Neural progenitor cell (in vitro differentiated cells): ENCODE results near the gene IFFO2.

Experiments
- EZH2 ChIP-seq: fragments of 200-600 bp; sonication (generic); IDR thresholded peaks from 2 replicates; pipeline ENCODE4 v1.6.1; 2017; ENCODE audit warnings: antibody characterized with exemption, mild to moderate bottlenecking, moderate library complexity
- EZH2phosphoT487 ChIP-seq: fragments of 200-600 bp; sonication (generic); IDR thresholded peaks from 2 replicates; pipeline ENCODE4 v1.6.1; 2017; ENCODE audit warnings: antibody characterized with exemption
- TF ChIP-seq, protein P1 (sequence below): fragments of 200-600 bp; sonication (generic); IDR thresholded peaks from 2 replicates; pipeline ENCODE4 v1.5.1; 2017; ENCODE audit warnings: antibody characterized with exemption, mild to moderate bottlenecking

DNA sequence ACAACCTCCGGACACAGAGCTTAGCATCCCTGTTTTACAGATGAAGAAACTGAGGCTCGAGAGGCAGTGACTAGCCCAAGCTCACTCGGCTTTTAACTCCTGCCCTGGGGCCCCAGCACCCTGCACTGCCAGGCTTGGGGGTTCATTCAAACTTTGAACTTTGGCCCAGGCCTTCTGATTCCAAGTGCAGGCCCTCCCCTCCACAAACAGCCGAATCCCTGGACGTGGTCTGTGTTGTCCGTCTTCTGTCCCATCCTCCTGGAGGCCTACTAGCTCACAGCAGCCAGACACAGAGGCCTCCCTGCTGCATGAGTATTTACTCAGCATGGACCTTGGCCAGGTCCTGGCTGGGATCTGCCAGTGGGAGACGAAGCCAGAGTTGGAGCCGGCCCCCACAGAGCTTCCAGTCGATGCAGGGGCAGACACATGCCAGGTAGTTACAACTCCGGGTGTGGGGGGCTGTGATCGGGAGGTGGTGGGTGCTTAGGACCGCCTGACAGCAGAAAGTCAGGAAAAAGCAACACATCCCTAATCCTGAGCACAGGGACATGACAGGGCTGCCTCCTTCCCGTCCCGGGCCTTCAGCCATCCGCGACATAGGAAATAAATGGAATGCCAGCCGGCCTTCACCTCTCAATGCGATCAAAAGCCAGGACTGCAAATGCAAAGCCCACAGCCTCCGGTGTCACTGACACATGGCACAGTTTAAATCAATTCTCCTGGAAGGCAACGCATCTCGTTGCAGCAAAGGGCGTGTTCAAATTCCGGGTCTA, 7.4 kb downstream of the IFFO2 start:
- TF ChIP-seq EZH2 = no peak
- TF ChIP-seq, protein P1, sequence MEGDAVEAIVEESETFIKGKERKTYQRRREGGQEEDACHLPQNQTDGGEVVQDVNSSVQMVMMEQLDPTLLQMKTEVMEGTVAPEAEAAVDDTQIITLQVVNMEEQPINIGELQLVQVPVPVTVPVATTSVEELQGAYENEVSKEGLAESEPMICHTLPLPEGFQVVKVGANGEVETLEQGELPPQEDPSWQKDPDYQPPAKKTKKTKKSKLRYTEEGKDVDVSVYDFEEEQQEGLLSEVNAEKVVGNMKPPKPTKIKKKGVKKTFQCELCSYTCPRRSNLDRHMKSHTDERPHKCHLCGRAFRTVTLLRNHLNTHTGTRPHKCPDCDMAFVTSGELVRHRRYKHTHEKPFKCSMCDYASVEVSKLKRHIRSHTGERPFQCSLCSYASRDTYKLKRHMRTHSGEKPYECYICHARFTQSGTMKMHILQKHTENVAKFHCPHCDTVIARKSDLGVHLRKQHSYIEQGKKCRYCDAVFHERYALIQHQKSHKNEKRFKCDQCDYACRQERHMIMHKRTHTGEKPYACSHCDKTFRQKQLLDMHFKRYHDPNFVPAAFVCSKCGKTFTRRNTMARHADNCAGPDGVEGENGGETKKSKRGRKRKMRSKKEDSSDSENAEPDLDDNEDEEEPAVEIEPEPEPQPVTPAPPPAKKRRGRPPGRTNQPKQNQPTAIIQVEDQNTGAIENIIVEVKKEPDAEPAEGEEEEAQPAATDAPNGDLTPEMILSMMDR = no peak
- no peak for TF ChIP-seq EZH2phosphoT487
